GM04504 (cell line): ENCODE data around the gene FGD1.
"Not testable (repeated sequence)": the region's sequence is repeated elsewhere in the genome, so short reads cannot be mapped to it uniquely, and the experiment has no call there.

Experiments
- DNase-seq: peaks from one replicate; pipeline ENCODE4 v3.0.0-alpha.2; 2012; ENCODE audit warnings: low read depth

FGD1 gene

DNA sequence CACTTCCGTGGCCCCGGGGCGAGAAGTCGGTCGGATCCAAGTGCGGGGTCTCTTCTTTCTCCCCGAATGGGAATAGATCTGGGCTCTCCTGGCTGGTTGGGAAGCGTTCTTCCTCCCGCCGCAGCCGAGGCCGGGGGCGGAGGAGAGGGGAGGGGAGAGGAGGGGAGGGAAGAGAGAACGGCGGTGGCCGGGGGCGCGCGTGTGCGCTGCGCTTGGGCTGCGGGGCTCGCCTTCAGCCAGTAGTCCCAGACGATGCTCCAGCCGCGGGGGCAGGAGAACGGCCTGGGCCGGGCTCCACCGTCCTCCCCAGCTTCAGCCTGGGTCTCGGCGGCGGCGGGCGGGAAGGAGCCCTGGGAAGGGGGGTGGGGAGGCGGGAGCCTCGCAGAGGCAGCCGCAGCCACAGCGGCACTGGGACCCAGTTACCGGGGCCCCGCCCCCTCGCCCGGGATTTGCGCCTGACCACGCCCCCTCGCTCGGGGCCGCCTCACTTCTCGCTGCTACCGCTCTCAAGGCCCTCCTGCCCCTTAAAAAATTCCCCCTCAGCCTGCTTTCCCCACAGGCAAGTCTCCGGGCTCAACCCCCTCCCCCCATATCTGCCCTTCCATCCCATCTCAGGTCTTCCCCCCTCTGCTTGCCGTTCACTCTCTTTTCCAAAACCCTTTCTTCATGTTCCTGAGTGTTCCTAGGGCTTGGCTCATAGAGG lies at the start of gene FGD1:
Gene FGD1 (minus strand): TSS at position 421 of the 703 bp plus-strand sequence. CDS start 802 bp downstream, outside the sequence.
- no peak for DNase-seq

DNA sequence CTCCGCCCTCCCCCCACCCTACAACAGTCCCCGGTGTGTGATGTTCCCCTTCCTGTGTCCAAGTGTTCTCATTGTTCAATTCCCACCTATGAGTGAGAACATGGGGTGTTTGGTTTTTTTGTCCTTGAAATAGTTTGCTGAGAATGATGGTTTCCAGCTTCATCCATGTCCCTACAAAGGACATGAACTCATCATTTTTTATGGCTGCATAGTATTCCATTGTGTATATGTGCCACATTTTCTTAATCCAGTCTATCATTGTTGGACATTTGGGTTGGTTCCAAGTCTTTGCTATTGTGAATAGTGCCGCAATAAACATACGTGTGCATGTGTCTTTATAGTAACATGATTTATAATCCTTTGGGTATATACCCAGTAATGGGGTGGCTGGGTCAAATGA lies 46.2 kb upstream of the FGD1 start:
- not testable (repeated sequence) for DNase-seq

DNA sequence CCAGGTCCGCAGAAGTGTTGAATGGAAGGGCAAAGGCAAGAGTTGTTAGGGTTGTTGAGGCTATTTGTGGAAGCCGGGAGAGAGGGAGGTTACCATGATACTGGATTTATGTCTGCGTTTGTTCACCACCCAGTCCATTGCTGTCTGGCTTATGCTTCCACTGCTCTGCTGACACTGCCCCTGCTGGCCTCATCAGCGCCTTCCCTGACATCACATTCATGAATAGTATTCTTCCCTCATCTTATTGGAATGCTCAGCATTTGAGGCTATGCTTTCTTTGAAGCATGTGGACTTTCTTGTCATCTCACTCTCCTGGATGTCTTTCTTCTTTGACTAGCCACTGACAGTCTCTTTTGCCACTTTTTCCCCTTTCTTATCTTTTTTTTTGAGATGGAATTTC lies 44.3 kb upstream of the FGD1 start:
- DNase-seq = peak; percentile 32

DNA sequence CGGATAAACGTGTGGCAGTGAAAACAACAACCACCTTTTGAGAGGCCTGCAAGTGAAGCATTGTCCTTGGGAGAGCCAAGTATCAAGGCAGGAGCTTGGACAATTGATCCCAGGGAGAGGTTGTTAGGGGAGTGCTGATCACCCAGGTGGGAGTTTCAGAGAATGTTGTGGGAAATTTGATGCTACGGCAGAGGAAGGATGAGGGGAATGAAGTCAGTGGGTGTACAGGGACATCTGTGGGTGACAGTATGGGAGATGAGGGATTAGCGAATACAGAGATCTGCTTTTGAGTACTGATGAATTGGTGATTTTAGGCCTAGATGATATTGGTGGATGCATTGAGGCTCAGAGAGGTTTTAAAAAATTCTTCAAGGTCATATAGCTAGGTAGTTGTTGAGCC lies 38.2 kb upstream of the FGD1 start:
- no peak for DNase-seq

DNA sequence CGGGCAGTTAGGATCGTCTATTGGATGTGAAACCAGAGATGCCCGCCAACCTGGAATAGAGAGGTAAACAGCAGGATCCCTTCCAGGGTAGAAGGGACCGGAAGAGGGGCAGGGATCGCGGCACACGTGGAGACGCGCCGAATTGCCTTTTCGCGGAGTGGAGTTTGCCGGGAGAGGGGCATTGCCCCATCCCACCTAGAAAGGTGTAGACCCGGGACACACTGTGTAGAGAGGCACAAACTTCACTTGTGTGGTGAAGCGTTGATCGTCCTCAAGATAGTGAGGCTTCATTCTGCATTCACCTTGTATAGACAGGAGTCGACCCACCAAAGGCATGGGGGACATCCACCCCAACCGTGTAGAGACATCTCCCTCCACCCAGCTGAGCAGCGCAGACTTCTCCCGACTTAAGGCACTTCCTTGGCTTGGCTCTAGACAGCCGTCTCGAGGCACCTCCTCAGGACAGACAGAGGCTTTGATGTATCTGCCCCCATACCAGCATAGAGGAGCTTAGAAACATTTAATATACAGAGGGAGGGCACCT lies 34.4 kb upstream of the FGD1 start:
- no peak for DNase-seq

DNA sequence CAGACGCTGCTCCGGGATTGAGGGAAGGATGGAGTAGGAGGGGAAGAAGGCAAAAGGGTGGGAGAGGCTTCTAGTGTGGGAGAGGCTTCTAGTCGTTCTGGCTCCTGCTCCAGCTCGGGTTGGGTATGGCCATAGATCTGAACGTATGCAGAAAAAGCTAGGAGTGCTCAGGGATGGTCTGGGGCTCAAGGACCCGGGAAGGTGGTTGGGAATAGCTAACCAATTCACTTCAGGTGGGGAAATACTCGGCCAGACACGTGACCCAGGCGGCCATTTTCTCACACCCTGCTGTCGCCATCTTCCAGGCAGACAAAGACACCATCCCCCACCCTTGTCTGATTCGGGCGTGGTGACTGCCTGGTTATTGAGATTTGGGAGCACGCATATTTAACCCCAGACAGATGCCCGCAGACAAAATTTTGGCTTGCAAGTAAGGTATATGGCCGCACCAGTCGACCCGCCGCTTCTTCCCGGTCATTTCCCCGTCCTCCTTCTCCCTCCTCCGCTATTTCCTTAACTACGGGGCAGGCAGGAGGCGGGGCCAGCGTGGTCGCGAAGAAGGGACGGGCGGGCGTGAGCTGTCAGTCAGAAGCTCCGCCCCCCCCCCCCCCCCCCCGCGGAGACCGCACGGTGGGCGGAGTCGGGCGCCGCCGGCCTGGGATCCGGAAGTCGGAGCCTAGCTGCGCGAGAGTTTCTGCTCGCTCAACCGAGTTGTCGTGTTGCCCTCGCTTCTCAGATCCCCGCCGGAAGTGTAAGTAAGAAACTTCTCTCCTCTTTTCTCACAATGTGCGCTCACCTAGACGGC lies 33.7 kb upstream of the FGD1 start, which contains the start of gene GNL3L:
Gene GNL3L (plus strand): TSS at position 668 of the 805 bp plus-strand sequence. CDS start 2,348 bp downstream, outside the sequence.
- peak; percentile 50 for DNase-seq

DNA sequence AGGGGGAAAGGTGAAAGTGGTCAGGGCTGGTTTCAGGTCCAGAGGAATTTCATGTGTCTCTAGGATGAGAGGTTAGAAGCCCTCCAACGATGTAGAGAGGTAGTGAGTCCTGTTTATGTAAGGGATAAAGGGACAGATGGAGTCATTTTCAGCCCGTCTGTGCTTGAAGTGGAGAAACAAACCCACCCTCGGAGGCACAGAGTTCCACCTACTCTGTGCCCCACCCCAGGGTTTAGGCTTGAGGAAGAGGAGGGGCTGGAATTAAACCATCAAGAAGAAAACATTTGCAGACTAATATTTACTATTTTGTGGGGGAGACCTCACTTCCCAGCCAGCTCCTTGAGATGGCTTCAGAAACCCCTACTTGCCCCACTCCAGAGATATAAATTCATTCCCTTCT lies 33.1 kb upstream of the FGD1 start:
- DNase-seq = no peak

DNA sequence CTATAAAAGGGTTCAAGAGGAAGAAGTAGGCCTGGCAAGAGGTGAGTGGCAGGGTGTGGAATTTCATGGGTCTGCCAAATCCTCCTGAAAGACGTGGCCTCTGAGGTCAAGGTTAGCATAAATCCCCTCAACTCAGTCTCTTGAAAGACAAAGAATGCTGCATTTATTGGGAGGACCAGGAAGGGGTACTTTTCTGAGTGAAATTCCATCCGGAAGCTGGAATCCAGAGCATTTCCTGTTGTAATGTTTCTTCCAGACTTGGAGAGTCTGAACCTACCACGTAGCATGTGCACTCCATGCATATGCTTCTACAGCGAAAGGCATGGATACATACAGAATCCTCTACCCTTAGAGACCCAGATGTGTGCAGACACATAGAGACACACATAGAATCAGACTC lies 13.4 kb upstream of the FGD1 start:
- DNase-seq = no peak

DNA sequence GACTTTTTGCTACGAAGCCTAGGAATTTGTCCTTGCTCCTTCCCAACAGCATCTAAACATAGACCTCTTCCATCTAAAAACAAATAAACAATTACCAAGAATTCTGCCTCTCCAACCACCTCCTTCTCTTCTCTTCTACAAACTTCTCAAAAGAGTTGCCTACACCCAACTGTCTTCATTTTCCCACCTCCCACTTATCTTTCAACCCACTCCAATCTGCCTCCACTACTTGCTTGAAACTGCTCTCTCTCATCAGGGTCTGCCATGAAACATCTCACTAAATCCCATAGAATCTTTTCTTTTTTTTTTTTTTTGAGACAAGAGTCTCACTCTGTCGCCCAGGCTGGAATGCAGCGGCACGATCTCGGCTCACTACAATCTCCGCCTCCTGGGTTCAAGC lies 902 bp upstream of the FGD1 start:
- DNase-seq = no peak

DNA sequence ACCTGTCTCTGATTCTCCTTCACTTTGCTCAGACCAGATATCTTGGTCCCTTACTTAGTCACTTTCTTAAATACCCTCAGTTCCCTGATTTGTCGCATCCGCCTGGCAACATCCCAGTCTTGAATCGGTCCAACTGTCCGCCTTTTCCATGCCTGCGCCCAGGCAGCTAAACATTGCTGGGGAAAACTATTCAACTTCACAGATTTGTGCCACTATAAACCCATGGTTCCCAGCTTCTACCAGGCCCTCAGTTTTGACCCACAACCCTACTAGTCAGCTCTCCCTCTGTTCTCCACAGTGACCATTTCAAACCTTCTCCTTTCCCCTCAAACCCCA lies 451 bp upstream of the FGD1 start:
- no peak for DNase-seq

DNA sequence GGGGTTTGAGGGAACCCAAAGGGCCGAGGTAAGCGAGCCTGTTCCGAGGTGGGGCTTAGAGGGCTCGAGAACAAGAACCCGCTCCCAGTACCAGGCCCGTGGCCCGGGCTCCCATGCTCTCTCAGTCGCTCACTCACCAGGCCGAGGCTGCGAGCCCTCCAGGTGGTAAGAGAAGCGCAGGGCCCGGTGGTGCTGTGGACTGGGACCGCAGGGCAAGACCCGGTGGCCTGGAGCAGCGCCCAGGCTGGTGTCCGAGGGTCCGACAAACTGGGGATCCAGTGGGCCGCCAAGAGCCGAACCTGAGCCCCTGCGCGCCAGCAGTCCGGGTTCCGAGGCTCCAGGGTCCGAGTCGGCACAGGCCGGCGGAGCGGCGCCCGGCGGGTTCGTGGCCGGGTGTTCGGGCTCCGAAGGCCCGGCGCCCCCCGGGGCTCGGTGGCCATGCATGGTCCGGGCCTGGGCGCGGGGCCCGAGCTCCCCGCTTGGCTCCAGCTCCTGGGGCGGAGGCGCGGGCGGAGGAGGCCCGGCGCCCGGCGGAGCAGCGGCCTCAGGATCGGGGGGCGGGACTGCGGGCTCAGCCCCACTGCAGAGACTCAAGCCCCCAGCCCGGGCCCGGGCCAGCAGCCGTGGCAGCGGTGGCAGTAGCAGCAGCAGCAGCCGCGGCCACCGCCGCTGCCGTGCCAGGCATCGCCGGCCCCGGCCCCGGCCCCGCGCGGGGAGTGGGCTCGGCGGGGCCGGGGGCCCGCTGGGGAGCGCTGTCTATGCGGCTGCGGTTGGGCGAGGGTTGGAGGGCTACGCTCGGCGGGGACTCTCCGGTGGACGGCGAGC lies 833 bp downstream of the FGD1 start:
- DNase-seq = no peak

DNA sequence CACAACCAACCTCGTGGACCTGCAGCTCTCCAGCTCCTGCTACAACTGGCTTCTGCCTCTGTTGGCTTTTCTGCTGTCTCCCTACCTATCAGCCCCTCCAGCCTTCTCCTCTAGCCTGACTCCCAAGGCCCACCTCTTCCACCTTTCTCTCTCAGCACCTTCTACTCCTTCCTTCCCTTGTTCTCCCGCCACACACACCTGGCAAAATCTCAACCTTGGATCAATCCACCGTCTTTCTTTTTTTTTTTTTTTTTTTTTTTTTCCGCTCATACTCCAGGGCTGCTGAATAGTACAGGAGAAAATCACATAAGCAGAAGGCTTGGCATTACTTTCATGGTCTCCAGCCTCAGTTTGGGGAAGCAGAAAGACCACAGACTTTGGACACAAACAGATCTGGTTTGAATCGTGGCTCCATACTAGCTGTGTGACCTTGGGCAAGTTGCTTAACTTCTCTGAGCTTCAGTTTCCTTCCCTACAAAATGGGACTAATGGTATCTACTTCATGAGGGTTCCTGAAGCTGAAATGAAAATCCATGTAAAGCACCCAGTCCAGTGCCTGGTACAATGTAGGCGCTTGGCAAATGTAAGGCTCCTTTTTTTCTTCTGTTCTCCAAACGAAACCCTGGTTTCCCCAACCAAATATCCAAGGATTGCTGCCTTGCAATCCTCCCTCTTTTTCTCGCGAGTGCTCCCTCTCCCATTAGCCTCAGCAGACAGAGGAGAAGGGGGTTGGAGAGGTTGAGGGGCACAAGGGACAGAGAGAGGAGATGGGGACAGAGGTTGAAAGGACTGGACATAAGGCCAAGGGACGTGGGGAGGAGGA lies 1.7 kb downstream of the FGD1 start:
- no peak for DNase-seq

DNA sequence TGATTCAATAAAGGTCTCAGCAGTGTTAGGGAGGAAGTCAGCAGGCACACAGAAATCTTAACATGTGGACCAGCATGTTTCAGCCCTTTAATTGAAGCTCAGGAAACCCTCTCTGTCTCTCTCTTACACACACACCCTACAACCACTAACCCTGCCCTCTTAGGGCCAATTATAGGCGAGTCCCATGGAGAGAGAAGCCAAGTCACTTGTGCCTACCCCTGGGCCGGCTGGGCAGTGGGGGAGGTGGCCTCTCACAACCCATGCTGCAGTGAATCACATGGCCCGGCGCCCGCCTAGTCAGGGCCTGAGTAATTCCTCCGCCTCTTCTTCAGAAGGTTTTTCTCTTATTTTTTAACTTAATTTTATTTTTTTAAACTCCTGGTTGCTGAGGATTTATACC lies 3.7 kb downstream of the FGD1 start:
- no peak for DNase-seq

DNA sequence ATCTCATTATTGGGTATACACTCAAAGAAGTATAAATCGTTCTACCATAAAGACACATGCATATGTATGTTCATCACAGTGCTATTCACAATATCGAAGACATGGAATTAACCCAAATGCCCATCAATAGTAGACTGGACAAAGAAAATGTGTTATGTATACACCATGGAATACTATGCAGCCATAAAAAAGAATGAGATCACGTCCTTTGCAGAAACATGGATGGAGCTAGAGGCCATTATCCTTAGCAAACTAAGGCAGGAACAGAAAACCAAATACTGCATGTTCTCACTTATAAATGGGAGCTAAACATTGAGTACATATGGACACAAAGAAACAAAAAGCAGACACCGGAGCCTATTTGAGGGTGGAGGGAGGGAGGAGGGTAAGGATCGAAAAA lies 6.2 kb downstream of the FGD1 start:
- DNase-seq = not testable (repeated sequence)

DNA sequence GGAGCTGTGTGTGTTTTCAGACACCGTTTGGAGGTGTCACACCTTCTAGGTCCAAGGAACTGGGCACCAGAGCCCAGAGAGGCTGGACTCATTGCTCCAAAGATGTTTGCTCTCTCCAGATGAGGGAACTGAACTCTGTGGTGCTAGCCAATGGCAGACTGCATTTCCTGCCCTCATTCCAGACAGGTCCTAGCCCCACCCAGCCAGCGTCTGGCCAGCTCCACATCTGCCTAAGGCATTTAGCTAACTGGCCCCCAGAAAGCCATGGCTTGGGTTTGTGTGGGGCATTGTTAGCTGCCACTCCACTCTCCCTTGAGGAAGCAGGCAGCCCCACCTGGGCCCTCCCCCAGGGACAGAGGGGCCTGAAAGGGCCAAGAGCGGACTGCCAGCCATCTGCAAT lies 11.4 kb downstream of the FGD1 start:
- no peak for DNase-seq

DNA sequence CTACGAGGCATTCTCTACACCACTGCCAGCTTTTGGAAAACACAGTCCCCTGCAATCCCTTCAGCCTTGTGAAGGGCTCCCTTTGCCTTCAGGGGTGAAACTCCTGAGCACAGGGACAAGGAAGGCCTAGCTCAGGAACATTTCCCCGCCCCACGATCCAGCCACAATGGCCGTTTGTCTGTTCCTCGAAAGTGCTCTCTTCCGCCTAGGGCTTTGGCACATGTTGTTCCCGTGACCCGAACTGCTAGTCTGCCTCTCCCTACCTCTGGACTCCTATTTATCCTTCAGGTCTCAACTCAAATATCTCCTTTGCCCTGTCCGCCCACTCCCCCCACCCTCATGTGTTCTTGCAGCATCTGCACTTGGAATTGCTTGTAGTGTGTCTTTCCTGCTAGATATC lies 12.1 kb downstream of the FGD1 start:
- DNase-seq = no peak

DNA sequence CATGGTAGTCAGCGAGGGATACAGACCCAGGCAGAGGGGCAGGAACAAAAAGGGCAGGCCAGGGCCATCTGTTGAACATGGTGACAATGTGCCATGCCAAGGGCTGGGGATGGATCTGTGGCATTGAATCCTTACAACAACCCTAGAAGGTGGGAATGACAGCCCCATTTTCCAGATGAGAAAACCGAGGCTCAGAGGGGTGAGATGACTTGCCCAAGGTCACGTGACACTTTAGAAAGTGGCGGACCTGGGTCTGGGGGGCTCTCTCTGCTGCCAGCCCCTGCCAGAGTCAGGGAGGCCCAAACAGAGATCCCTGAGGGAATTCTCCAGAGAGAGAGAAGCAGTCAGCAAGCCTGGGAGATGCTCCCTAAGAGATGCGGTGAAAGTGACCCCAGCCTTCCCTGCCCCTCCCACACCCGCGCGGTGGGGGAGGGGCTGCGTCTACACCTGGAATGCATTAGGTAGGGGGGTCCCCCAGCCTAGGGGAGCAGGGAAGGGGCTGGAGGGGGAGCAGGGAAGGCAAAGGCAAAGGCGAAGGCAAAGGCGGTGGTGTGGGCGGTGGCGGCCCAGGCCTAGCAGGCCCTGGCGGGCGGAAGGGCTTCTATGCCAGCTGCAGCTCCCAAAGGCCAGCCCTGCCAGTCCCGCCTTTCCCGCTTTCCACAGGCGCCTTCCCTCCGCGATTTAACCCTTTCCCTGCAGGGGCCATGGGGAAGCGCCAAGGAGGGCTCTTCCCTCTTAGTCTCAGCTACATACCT lies 13.0 kb downstream of the FGD1 start:
- DNase-seq = no peak

DNA sequence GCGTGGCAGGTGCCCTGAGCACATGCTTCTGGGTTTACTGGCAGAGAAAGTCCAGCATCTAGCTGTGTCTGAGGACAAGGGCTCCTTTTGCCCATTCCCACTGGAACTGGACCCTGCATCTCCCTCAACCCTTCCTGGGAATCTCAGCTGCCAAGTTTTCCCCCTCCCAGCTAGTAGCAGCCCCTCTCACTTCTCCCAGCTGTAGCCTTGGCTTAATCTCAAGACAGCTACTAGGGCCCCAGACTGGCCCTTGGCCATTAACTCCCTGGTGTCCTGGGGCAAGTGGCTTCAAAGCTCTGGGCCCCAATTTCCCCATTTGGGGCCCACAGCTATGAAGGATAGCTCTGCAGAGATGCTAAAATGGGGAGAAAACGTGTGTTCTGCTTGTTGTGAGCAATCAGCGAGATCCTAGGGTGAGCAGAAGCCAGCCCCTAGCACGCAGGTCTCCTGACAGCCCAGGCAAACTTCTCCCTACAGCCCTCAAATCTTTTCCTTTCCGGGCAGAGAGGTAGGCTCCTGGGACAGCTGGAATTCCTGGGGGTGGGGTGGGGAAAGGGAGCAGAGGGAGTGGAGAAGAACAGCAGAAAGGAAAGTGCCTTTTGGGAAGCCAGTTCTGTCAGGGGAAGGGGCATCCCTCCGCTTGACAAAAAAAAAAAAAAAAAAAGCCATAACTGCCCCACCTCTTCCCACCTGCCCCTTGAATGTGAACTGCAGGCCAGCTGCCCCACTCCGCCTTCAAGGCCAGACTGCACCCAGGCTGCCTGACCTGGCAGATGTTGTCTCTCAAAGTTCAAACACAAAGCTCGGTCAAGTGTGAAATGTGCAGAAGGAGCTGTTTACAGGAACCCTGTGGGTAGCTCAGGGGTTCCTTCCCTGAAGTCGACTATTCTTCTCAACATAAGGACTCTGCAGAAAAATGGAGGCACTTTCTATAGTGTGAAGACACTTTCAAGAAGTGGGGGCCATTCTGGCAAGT lies 16.6 kb downstream of the FGD1 start:
- DNase-seq = no peak

DNA sequence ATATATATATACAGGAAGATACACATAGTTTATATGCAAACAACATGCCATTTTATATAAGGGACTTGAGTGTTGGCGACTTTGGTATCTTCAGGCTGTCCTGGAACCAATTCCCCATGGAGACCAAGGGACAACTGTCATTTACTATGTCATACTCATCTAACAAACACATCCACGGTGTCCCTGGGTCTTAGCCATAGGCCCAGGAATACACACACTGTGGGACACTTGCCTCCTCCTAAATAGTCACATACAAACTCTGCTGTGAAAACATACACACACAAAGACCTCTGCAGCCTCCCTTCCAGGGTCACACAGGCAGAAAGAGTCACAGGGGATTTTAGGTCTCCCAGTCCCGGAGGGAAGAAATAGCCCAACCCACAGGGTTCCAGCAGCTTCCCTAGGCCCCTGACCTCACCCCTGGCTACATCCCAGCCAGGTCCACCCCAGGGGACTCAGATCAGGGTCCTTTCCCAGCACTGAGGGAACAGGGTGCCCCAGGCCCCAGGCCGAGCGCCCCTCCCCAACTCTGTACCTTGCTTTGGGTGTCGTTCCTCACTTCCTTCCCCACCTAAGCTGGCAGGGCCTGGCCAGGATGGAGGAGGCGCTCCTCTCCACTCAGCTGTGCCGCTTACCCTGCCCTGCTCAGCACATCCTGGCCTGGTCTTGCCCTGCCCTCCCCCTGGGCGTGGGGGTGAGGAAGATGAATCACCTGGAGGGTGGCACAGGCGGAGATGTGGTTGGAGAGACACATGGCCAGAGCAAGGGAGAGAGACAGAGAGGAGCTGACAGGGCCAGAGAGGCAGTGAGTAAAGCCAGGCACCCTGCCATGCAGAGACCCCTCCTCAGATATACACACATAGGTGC lies 21.8 kb downstream of the FGD1 start:
- DNase-seq = no peak
